ENCODE measurements around the gene PLEKHM3. TPM values are rescaled to one million over a fixed set of nuclear protein-coding genes. Genes with fewer than 3 reads are reported as not detected.
A peak's percentile ranks its signal among the peaks of the same experiment; 100 is the strongest.

The PLEKHM3 gene
- total and polyA plus RNA-seq, 4 donors: 3.0 to 18.3 (median 5.5) TPM

DNA sequence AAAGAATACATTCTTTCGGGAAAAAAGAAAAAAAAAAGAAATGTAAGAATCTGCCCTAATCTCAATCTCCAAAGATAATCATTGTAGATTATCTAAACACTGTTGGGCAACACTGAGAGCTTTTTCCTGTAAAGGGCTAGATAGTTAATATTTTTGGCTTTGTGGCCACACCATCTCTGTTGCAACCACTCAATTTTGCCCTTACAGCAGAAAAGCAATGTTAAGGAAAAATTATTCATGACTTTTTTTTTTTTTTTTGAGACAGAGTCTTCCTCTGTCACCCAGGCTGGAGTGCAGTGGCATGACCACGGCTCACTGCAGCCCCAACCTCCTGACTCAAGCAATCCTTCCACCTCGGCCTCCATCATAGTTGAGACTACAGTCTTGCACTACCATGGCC lies 238.3 kb downstream of the PLEKHM3 start:
- Histone ChIP-seq H3K9me3 (ENCODE audit: control insufficient read depth in 4 of 4, low read length in 3 of 4) (no peaks in the 10 kb centered on the region), H3K27ac (ENCODE audit: low read depth in 1 of 2, low read length in 2 of 2) (no peak overlapping the region), H3K4me3 (ENCODE audit: low read depth in 1 of 3, low read length in 3 of 3) (no peak overlapping the region), H3K36me3 (ENCODE audit: control insufficient read depth in 4 of 4, insufficient read depth in 3 of 4, low read depth in 1 of 4, low read length in 3 of 4) (no peaks in the 10 kb centered on the region), H3K27me3 (ENCODE audit: control insufficient read depth in 4 of 4, insufficient read depth in 4 of 4, low read length in 3 of 4) (no peaks in the 10 kb centered on the region), H3K4me1 (ENCODE audit: control insufficient read depth in 4 of 4, insufficient read depth in 4 of 4, low read length in 3 of 4) (peaks cover 11 to 25% (median 16%) of the 10 kb centered on the region in 4 donors), H3K9ac (ENCODE audit: low read depth in 1 of 2, low read length in 2 of 2) (no peak overlapping the region)
- 66% methylated on average over 3 of the region's 3 CpGs for WGBS
- no peak for DNase-seq (ENCODE audit: low spot score)
- no peak for TF ChIP-seq FOXA1 (IDR thresholded peaks at IDR 0.05)
- no peak for TF ChIP-seq HNF4A (conservative IDR thresholded peaks at IDR 0.05)
- no peak for TF ChIP-seq HNF4G (IDR thresholded peaks at IDR 0.05)
- no peak for TF ChIP-seq GABPA (IDR thresholded peaks at IDR 0.05 in 1 of 2, conservative IDR thresholded peaks at IDR 0.05 in 1 of 2)
- no peak for TF ChIP-seq RXRA (IDR thresholded peaks at IDR 0.05)
- TF ChIP-seq FOXA2 (IDR thresholded peaks at IDR 0.05): no peak
- no peak for TF ChIP-seq REST (IDR thresholded peaks at IDR 0.05)
- TF ChIP-seq ZBTB33 (IDR thresholded peaks at IDR 0.05): no peak
- TF ChIP-seq JUND (IDR thresholded peaks at IDR 0.05): no peak
- TF ChIP-seq, protein P1, sequence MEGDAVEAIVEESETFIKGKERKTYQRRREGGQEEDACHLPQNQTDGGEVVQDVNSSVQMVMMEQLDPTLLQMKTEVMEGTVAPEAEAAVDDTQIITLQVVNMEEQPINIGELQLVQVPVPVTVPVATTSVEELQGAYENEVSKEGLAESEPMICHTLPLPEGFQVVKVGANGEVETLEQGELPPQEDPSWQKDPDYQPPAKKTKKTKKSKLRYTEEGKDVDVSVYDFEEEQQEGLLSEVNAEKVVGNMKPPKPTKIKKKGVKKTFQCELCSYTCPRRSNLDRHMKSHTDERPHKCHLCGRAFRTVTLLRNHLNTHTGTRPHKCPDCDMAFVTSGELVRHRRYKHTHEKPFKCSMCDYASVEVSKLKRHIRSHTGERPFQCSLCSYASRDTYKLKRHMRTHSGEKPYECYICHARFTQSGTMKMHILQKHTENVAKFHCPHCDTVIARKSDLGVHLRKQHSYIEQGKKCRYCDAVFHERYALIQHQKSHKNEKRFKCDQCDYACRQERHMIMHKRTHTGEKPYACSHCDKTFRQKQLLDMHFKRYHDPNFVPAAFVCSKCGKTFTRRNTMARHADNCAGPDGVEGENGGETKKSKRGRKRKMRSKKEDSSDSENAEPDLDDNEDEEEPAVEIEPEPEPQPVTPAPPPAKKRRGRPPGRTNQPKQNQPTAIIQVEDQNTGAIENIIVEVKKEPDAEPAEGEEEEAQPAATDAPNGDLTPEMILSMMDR (IDR thresholded peaks at IDR 0.05; ENCODE audit: low read depth, low read length, missing input control): no peak
- no peak for TF ChIP-seq TAF1 (conservative IDR thresholded peaks at IDR 0.05)
- TF ChIP-seq YY1 (IDR thresholded peaks at IDR 0.05): no peak
- TF ChIP-seq, protein P2, sequence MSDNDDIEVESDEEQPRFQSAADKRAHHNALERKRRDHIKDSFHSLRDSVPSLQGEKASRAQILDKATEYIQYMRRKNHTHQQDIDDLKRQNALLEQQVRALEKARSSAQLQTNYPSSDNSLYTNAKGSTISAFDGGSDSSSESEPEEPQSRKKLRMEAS (IDR thresholded peaks at IDR 0.05): no peak

- Histone ChIP-seq H3K9ac (ENCODE audit: low read depth in 1 of 2, low read length in 2 of 2) (no peak overlapping the region), H3K36me3 (ENCODE audit: control insufficient read depth in 4 of 4, insufficient read depth in 3 of 4, low read depth in 1 of 4, low read length in 3 of 4) (no peaks in the 10 kb centered on the region), H3K27ac (ENCODE audit: low read depth in 1 of 2, low read length in 2 of 2) (no peak overlapping the region), H3K4me3 (ENCODE audit: low read depth in 1 of 3, low read length in 3 of 3) (no peak overlapping the region), H3K27me3 (ENCODE audit: control insufficient read depth in 4 of 4, insufficient read depth in 4 of 4, low read length in 3 of 4) (no peaks in the 10 kb centered on the region), H3K9me3 (ENCODE audit: control insufficient read depth in 4 of 4, low read length in 3 of 4) (no peaks in the 10 kb centered on the region), H3K4me1 (ENCODE audit: control insufficient read depth in 4 of 4, insufficient read depth in 4 of 4, low read length in 3 of 4) (peaks cover 14 to 36% (median 23%) of the 10 kb centered on the region in 4 donors)
- no peak for DNase-seq (ENCODE audit: low spot score)
- WGBS: 61% methylated on average over 5 of the region's 5 CpGs
- TF ChIP-seq GABPA (IDR thresholded peaks at IDR 0.05 in 1 of 2, conservative IDR thresholded peaks at IDR 0.05 in 1 of 2) (no peak), TAF1 (conservative IDR thresholded peaks at IDR 0.05) (no peak), FOXA2 (IDR thresholded peaks at IDR 0.05) (no peak), RAD21 (IDR thresholded peaks at IDR 0.05) (no peak), SP1 (IDR thresholded peaks at IDR 0.05) (no peak), REST (IDR thresholded peaks at IDR 0.05) (no peak), HNF4A (conservative IDR thresholded peaks at IDR 0.05) (peak; percentile 27 to 45), YY1 (IDR thresholded peaks at IDR 0.05) (no peak), HNF4G (IDR thresholded peaks at IDR 0.05) (peak; percentile 24), EGR1 (IDR thresholded peaks at IDR 0.05; ENCODE audit: low read depth in 2 of 2) (no peak), JUND (IDR thresholded peaks at IDR 0.05) (no peak)
- TF ChIP-seq, protein P1 (IDR thresholded peaks at IDR 0.05; ENCODE audit: low read depth, low read length, missing input control): no peak
Observed at GRCh38 chr2:207784898-207785297, 240.4 kb downstream of the PLEKHM3 start.

Data from liver (tissue), 9 donors.